ENCODE results near the gene MDGA2. TPM values are rescaled to one million over a fixed set of nuclear protein-coding genes. Genes with fewer than 3 reads are reported as not detected.

MDGA2 gene
- total RNA-seq, 4 donors from 2014 or later = 0.16 TPM; not detected in 3

- ATAC-seq (ENCODE audit: low FRiP score) = no peak
- no peak for TF ChIP-seq CTCF (IDR thresholded peaks at IDR 0.05)
- no peak for DNase-seq (ENCODE audit: low spot score)
Observed at GRCh38 chr14:47389535-47389934, 285.9 kb downstream of the MDGA2 start.

- TF ChIP-seq CTCF (IDR thresholded peaks at IDR 0.05) = no peak
- ATAC-seq (ENCODE audit: low FRiP score) (no peak), DNase-seq (ENCODE audit: low spot score) (no peak)
Observed at GRCh38 chr14:47366006-47366405, 309.4 kb downstream of the MDGA2 start.

GRCh38 chr14:47365233-47365632, 310.2 kb downstream of the MDGA2 start:
- no peak for ATAC-seq (ENCODE audit: low FRiP score)
- TF ChIP-seq CTCF (IDR thresholded peaks at IDR 0.05) = no peak
- no peak for DNase-seq (ENCODE audit: low spot score)

GRCh38 chr14:47353186-47353585, 322.2 kb downstream of the MDGA2 start:
- DNase-seq (ENCODE audit: low spot score) (no peak), ATAC-seq (ENCODE audit: low FRiP score) (no peak)
- no peak for TF ChIP-seq CTCF (IDR thresholded peaks at IDR 0.05)

- TF ChIP-seq CTCF (IDR thresholded peaks at IDR 0.05) = no peak
- DNase-seq (ENCODE audit: low spot score) (no peak), ATAC-seq (ENCODE audit: low FRiP score) (no peak)
Observed at GRCh38 chr14:47346849-47347248, 328.6 kb downstream of the MDGA2 start.

- no peak for TF ChIP-seq CTCF (IDR thresholded peaks at IDR 0.05)
- DNase-seq (ENCODE audit: low spot score) (no peak), ATAC-seq (ENCODE audit: low FRiP score) (no peak)
Observed at GRCh38 chr14:47345016-47345415, 330.4 kb downstream of the MDGA2 start.

- DNase-seq (ENCODE audit: low spot score) (no peak), ATAC-seq (ENCODE audit: low FRiP score) (no peak)
- TF ChIP-seq CTCF (IDR thresholded peaks at IDR 0.05) = no peak
Observed at GRCh38 chr14:47332939-47333338, 342.5 kb downstream of the MDGA2 start.

Measured in omental fat pad (tissue), 4 donors.